GM19397 (cell line): ENCODE measurements around the gene CLIC5.

ENCODE experiments used
- ATAC-seq: cut with Tn5 transposase; IDR thresholded peaks from one replicate; pipeline ENCODE4 v1.9.1; 2021; ENCODE audit warnings: mild to moderate bottlenecking, moderate library complexity; ENCODE audit not compliant: unreplicated experiment

CLIC5 gene

GRCh38 chr6:46000905-46001304, 14.8 kb downstream of the CLIC5 start:
- no peak for ATAC-seq

- no peak for ATAC-seq
Measured at GRCh38 chr6:45998524-45998923, 17.1 kb downstream of the CLIC5 start.

GRCh38 chr6:45997875-45998506, 17.7 kb downstream of the CLIC5 start:
- ATAC-seq: no peak

- no peak for ATAC-seq
Measured at GRCh38 chr6:45991189-45991588, 24.5 kb downstream of the CLIC5 start.

GRCh38 chr6:45990162-45990561, 25.5 kb downstream of the CLIC5 start:
- no peak for ATAC-seq

GRCh38 chr6:45988635-45989034, 27.0 kb downstream of the CLIC5 start:
- ATAC-seq: no peak

GRCh38 chr6:45987856-45988255, 27.8 kb downstream of the CLIC5 start:
- no peak for ATAC-seq

GRCh38 chr6:45986746-45987274, 28.9 kb downstream of the CLIC5 start:
- ATAC-seq: no peak

- ATAC-seq: no peak
Measured at GRCh38 chr6:45984788-45985425, 30.8 kb downstream of the CLIC5 start.

- no peak for ATAC-seq
Measured at GRCh38 chr6:45984347-45984746, 31.3 kb downstream of the CLIC5 start.

- no peak for ATAC-seq
Measured at GRCh38 chr6:45983062-45983461, 32.6 kb downstream of the CLIC5 start.

- ATAC-seq: no peak
Measured at GRCh38 chr6:45982280-45983036, 33.2 kb downstream of the CLIC5 start.

GRCh38 chr6:45981046-45981445, 34.6 kb downstream of the CLIC5 start:
- ATAC-seq: no peak

GRCh38 chr6:45979311-45979710, 36.3 kb downstream of the CLIC5 start:
- no peak for ATAC-seq

- ATAC-seq: no peak
Measured at GRCh38 chr6:45974596-45974995, 41.1 kb downstream of the CLIC5 start.

- ATAC-seq: no peak
Measured at GRCh38 chr6:45972795-45973503, 42.7 kb downstream of the CLIC5 start.

GRCh38 chr6:45971287-45971686, 44.4 kb downstream of the CLIC5 start:
- no peak for ATAC-seq

- no peak for ATAC-seq
Measured at GRCh38 chr6:45970326-45970725, 45.3 kb downstream of the CLIC5 start.

- no peak for ATAC-seq
Measured at GRCh38 chr6:45969883-45970282, 45.8 kb downstream of the CLIC5 start.

- ATAC-seq: no peak
Measured at GRCh38 chr6:45969026-45969425, 46.6 kb downstream of the CLIC5 start.

- no peak for ATAC-seq
Measured at GRCh38 chr6:45967363-45967762, 48.3 kb downstream of the CLIC5 start.
